ENCODE results near the gene PARK7.

DNA sequence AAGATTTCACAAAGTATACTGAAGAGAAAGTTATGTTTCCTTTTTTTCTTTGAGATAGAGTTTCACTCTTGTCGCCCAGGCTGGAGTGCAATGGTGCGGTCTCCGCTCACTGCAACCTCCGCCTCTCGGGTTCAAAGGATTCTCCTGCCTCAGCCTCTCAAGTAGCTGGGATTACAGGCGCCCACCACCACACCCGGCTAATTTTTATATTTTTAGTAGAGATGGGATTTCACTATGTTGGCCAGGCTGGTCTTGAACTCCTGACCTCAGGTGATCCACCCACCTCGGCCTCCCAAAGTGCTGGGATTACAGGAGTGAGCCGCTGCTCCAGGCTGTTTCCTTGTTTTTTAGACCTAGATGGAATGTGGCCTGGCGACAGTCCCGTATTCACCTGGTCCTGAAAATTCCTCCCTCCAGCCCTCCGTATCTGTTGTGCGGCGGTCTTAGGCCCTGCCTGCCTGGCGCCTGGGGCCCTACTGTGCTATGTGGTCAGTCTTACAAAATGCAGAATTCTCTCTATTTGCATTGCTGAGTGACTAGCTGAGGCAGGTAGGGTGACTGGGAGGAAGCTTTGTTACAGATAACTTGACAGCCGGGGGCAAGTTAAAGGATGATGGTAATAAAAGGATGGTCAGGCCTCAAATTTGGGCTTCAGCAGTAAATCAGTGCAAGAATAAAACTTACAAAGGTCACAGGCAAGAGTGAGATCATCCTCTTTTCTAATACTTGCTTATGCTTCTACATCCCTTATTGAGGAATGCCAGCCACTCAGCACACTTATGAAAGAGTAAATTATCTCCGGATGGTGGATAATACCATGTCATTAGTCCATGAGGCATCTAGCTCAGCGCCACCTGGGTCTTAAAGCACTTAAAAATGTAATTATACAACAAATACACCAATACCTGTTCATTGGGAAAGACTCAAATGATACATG is 30.3 kb downstream of the PARK7 start:
- TF ChIP-seq CTCF (IDR thresholded peaks at IDR 0.05; ENCODE audit: insufficient read depth, low read length) (no peak), POLR2AphosphoS5 (IDR thresholded peaks at IDR 0.05; ENCODE audit: low read depth) (no peak), GABPA (IDR thresholded peaks at IDR 0.05; ENCODE audit: low read depth) (no peak), REST (IDR thresholded peaks at IDR 0.05; ENCODE audit: insufficient replicate concordance, low read depth) (no peak), SPI1 (IDR thresholded peaks at IDR 0.05; ENCODE audit: borderline replicate concordance, low read depth) (no peak)
